ENCODE measurements around the gene CLUH. TPM values are rescaled to one million over a fixed set of nuclear protein-coding genes. Genes with fewer than 3 reads are reported as not detected.

Gene CLUH
- total RNA-seq, 2 donors from 2014 or later: 36.3 to 65.4 TPM

GRCh38 chr17:2707721-2708584, 3.6 kb downstream of the CLUH start:
- Histone ChIP-seq H3K27me3 (replicated peaks; ENCODE audit: insufficient read depth) (no peaks in the 10 kb centered on the region), H3K9me3 (no peaks in the 10 kb centered on the region), H3K27ac (peak overlapping the region; percentile 52 to 63), H3K36me3 (peaks cover 3% of the 10 kb centered on the region), H3K4me1 (ENCODE audit: control insufficient read depth in 1 of 2, low read depth in 2 of 2) (peaks cover 40 to 47% of the 10 kb centered on the region in 2 donors), H3K4me3 (peak overlapping the region; percentile 52)
- ATAC-seq (ENCODE audit: insufficient number of reproducible peaks, low FRiP score, low read depth): peak; percentile 18
- peak; percentile 32 for TF ChIP-seq CTCF (IDR thresholded peaks at IDR 0.05)
- DNase-seq (ENCODE audit: low spot score): no peak

GRCh38 chr17:2706911-2707510, 4.6 kb downstream of the CLUH start:
- Histone ChIP-seq H3K36me3 (peaks cover 9% of the 10 kb centered on the region), H3K27ac (peak overlapping the region in 1 of 2 donors; percentile 63), H3K4me3 (no peak overlapping the region), H3K4me1 (ENCODE audit: control insufficient read depth in 1 of 2, low read depth in 2 of 2) (peaks cover 34 to 41% of the 10 kb centered on the region in 2 donors), H3K9me3 (no peaks in the 10 kb centered on the region), H3K27me3 (replicated peaks; ENCODE audit: insufficient read depth) (no peaks in the 10 kb centered on the region)
- no peak for TF ChIP-seq CTCF (IDR thresholded peaks at IDR 0.05)
- DNase-seq (ENCODE audit: low spot score) (no peak), ATAC-seq (ENCODE audit: insufficient number of reproducible peaks, low FRiP score, low read depth) (no peak)

GRCh38 chr17:2705888-2706795, 5.4 kb downstream of the CLUH start:
- DNase-seq (ENCODE audit: low spot score) (no peak), ATAC-seq (ENCODE audit: insufficient number of reproducible peaks, low FRiP score, low read depth) (no peak)
- Histone ChIP-seq H3K27me3 (replicated peaks; ENCODE audit: insufficient read depth) (no peaks in the 10 kb centered on the region), H3K4me1 (ENCODE audit: control insufficient read depth in 1 of 2, low read depth in 2 of 2) (peaks cover 34 to 40% of the 10 kb centered on the region in 2 donors), H3K36me3 (peaks cover 18% of the 10 kb centered on the region), H3K4me3 (no peak overlapping the region), H3K9me3 (no peaks in the 10 kb centered on the region), H3K27ac (no peak overlapping the region)
- TF ChIP-seq CTCF (IDR thresholded peaks at IDR 0.05): no peak

- TF ChIP-seq CTCF (IDR thresholded peaks at IDR 0.05): no peak
- Histone ChIP-seq H3K4me3 (no peak overlapping the region), H3K27ac (no peak overlapping the region), H3K9me3 (no peaks in the 10 kb centered on the region), H3K4me1 (ENCODE audit: control insufficient read depth in 1 of 2, low read depth in 2 of 2) (peaks cover 31 to 33% of the 10 kb centered on the region in 2 donors), H3K36me3 (peaks cover 27% of the 10 kb centered on the region), H3K27me3 (replicated peaks; ENCODE audit: insufficient read depth) (no peaks in the 10 kb centered on the region)
- DNase-seq (ENCODE audit: low spot score) (no peak), ATAC-seq (ENCODE audit: insufficient number of reproducible peaks, low FRiP score, low read depth) (no peak)
These were observed 6.3 kb downstream of the CLUH start for GRCh38 chr17:2705263-2705662.

- Histone ChIP-seq H3K4me3 (no peak overlapping the region), H3K36me3 (peaks cover 31% of the 10 kb centered on the region), H3K4me1 (ENCODE audit: control insufficient read depth in 1 of 2, low read depth in 2 of 2) (peaks cover 27 to 29% of the 10 kb centered on the region in 2 donors), H3K27me3 (replicated peaks; ENCODE audit: insufficient read depth) (no peaks in the 10 kb centered on the region), H3K27ac (no peak overlapping the region), H3K9me3 (no peaks in the 10 kb centered on the region)
- DNase-seq (ENCODE audit: low spot score) (no peak), ATAC-seq (ENCODE audit: insufficient number of reproducible peaks, low FRiP score, low read depth) (no peak)
- no peak for TF ChIP-seq CTCF (IDR thresholded peaks at IDR 0.05)
These were observed 6.7 kb downstream of the CLUH start for GRCh38 chr17:2704890-2705248.

Measured in thoracic aorta (tissue), 2 donors.